Mesothelial cell of epicardium (in vitro differentiated cells): ENCODE results near the gene SLC35A4. TPM values are rescaled to one million over a fixed set of nuclear protein-coding genes. Genes with fewer than 3 reads are reported as not detected.
"Not testable (repeated sequence)": the region's sequence is repeated elsewhere in the genome, so short reads cannot be mapped to it uniquely, and the experiment has no call there.

Experiments
- DNase-seq, 2 experiments: peaks; one replicate each; pipeline ENCODE4 v3.0.0; 2021; ENCODE audit warnings: low spot score in 2 of 2; ENCODE audit not compliant: unreplicated experiment in 2 of 2
- H3K27ac Mint-ChIP-seq: 2 replicates; pipeline ENCODE4 v1.8.0; 2021; ENCODE audit warnings: mixed read lengths
- H3K27me3 Mint-ChIP-seq: 2 replicates; pipeline ENCODE4 v1.8.0; 2021; ENCODE audit warnings: low read depth, mixed read lengths
- H3K36me3 Mint-ChIP-seq: 2 replicates; pipeline ENCODE4 v1.8.0; 2021; ENCODE audit warnings: mixed read lengths
- H3K4me1 Mint-ChIP-seq: 2 replicates; pipeline ENCODE4 v1.8.0; 2021; ENCODE audit warnings: mixed read lengths
- H3K4me3 Mint-ChIP-seq: 2 replicates; pipeline ENCODE4 v1.8.0; 2021; ENCODE audit warnings: mild to moderate bottlenecking, moderate library complexity, mixed read lengths
- H3K9me3 Mint-ChIP-seq: 2 replicates; pipeline ENCODE4 v1.8.0; 2021; ENCODE audit warnings: mixed read lengths
- CTCF ChIP-seq: fragments of 200-600 bp; sonication (generic); IDR thresholded peaks from one replicate; pipeline ENCODE4 v1.5.0; 2021; ENCODE audit warnings: antibody characterized with exemption; ENCODE audit not compliant: unreplicated experiment
- total RNA-seq: library from RNA; stranded (reverse); gene quantifications from 3 replicates; pipeline ENCODE4 v1.2.1, GENCODE V29; 2021

The SLC35A4 gene
- total RNA-seq, 1 donor from 2014 or later, result 61.5 TPM

GRCh38 chr5:140591747-140592372, 27.2 kb downstream of the SLC35A4 start:
- no peak overlapping the region for H3K27ac Mint-ChIP-seq
- no peak overlapping the region for H3K4me3 Mint-ChIP-seq
- no peak for DNase-seq
- TF ChIP-seq CTCF, result no peak
- H3K4me1 Mint-ChIP-seq, result no peaks in the 10 kb centered on the region
- peaks cover 23% of the 10 kb centered on the region for H3K27me3 Mint-ChIP-seq
- no peaks in the 10 kb centered on the region for H3K36me3 Mint-ChIP-seq
- peaks cover 3% of the 10 kb centered on the region for H3K9me3 Mint-ChIP-seq

- DNase-seq, H3K4me1 Mint-ChIP-seq, H3K36me3 Mint-ChIP-seq, H3K9me3 Mint-ChIP-seq, H3K27ac Mint-ChIP-seq: not testable (repeated sequence)
- peaks cover 26% of the 10 kb centered on the region for H3K27me3 Mint-ChIP-seq
- H3K4me3 Mint-ChIP-seq, result peak overlapping the region; percentile 69
Measured at GRCh38 chr5:140593070-140593469, 28.4 kb downstream of the SLC35A4 start.

GRCh38 chr5:140594169-140594568, 29.5 kb downstream of the SLC35A4 start:
- H3K27ac Mint-ChIP-seq, result no peak overlapping the region
- peaks cover 28% of the 10 kb centered on the region for H3K27me3 Mint-ChIP-seq
- H3K4me1 Mint-ChIP-seq, result no peaks in the 10 kb centered on the region
- H3K9me3 Mint-ChIP-seq, result no peaks in the 10 kb centered on the region
- H3K36me3 Mint-ChIP-seq, result no peaks in the 10 kb centered on the region
- H3K4me3 Mint-ChIP-seq, result no peak overlapping the region
- no peak for DNase-seq
- no peak for TF ChIP-seq CTCF

GRCh38 chr5:140595538-140596300, 31.1 kb downstream of the SLC35A4 start:
- H3K9me3 Mint-ChIP-seq, result no peaks in the 10 kb centered on the region
- no peaks in the 10 kb centered on the region for H3K4me1 Mint-ChIP-seq
- H3K27ac Mint-ChIP-seq, result no peak overlapping the region
- H3K36me3 Mint-ChIP-seq, result no peaks in the 10 kb centered on the region
- TF ChIP-seq CTCF, result no peak
- DNase-seq, result no peak
- no peak overlapping the region for H3K4me3 Mint-ChIP-seq
- H3K27me3 Mint-ChIP-seq, result peaks cover 31% of the 10 kb centered on the region

GRCh38 chr5:140596321-140596741, 31.7 kb downstream of the SLC35A4 start:
- H3K27ac Mint-ChIP-seq, result no peak overlapping the region
- no peaks in the 10 kb centered on the region for H3K9me3 Mint-ChIP-seq
- DNase-seq, result no peak
- no peak overlapping the region for H3K4me3 Mint-ChIP-seq
- TF ChIP-seq CTCF, result no peak
- no peaks in the 10 kb centered on the region for H3K36me3 Mint-ChIP-seq
- H3K4me1 Mint-ChIP-seq, result no peaks in the 10 kb centered on the region
- peaks cover 29% of the 10 kb centered on the region for H3K27me3 Mint-ChIP-seq

- H3K4me1 Mint-ChIP-seq, result no peaks in the 10 kb centered on the region
- H3K27ac Mint-ChIP-seq, result no peak overlapping the region
- peaks cover 29% of the 10 kb centered on the region for H3K27me3 Mint-ChIP-seq
- no peaks in the 10 kb centered on the region for H3K9me3 Mint-ChIP-seq
- DNase-seq, result no peak
- TF ChIP-seq CTCF, result no peak
- no peaks in the 10 kb centered on the region for H3K36me3 Mint-ChIP-seq
- H3K4me3 Mint-ChIP-seq, result no peak overlapping the region
Measured at GRCh38 chr5:140598836-140599235, 34.2 kb downstream of the SLC35A4 start.
